Heart left ventricle (tissue), 13 donors: ENCODE results near the gene RGS9.

Source experiments
- CTCF ChIP-seq, 12 donors: fragments of 200-600 bp; sonication (generic) in 4 of 12; IDR thresholded peaks; one replicate each; pipeline versions ENCODE4 v1.5.0 to v1.8.0; 2018 to 2022; ENCODE audit warnings: antibody characterized with exemption in 12 of 12, mild to moderate bottlenecking in 5 of 12
- POLR2A ChIP-seq, 2 donors: fragments of 450-650 bp; IDR thresholded peaks; one replicate each; pipeline ENCODE4 v1.6.1; 2017; ENCODE audit warnings: antibody characterized with exemption in 2 of 2, mild to moderate bottlenecking in 2 of 2, moderate library complexity in 2 of 2
- donor health status: ischemic (EF 13 %, LVEDD 7.1; RV severe dilation, severe dysfunction).
- donor health status: DM: no; HTN: yes; CAD: no.
- donor health status: DM: no; HTN: no; CAD: no.
- donor health status: ischemic (EF 25% LVEDD 6.9; RV normal size, moderate dysfunction).
- donor health status: ischemic (EF 25% LVEDD 5.7; RV mildly dilated, moderate dysfunction).
- donor health status: ischemic (EF 35%, LVEDD 5.7; RV mildly dilated, moderate dysfunction).
- donor health status: nonischemic (EF 11% LVEDD 7.7; RV severe dilation, severe dysfunction).
- donor health status: DM: yes; HTN: yes; CAD: no.
- donor health status: PGD.
- donor health status: ischemic (EF 29% LVEDD 5.4; RV normal size, mild dysfunction).
- donor health status: nonischemic (EF 23%, LVEDD 6.1; RV moderate dilation, normal function).

- TF ChIP-seq CTCF (IDR thresholded peaks at IDR 0.05) (no peak), POLR2A (IDR thresholded peaks at IDR 0.05) (no peak)
Measured at GRCh38 chr17:65261152-65261551, 124.0 kb downstream of the RGS9 start.
